Measurements from ENCODE around the gene WDR18.

GRCh38 chr19:1013218-1013617, 29.1 kb downstream of the WDR18 start:
- TF ChIP-seq, protein P1, sequence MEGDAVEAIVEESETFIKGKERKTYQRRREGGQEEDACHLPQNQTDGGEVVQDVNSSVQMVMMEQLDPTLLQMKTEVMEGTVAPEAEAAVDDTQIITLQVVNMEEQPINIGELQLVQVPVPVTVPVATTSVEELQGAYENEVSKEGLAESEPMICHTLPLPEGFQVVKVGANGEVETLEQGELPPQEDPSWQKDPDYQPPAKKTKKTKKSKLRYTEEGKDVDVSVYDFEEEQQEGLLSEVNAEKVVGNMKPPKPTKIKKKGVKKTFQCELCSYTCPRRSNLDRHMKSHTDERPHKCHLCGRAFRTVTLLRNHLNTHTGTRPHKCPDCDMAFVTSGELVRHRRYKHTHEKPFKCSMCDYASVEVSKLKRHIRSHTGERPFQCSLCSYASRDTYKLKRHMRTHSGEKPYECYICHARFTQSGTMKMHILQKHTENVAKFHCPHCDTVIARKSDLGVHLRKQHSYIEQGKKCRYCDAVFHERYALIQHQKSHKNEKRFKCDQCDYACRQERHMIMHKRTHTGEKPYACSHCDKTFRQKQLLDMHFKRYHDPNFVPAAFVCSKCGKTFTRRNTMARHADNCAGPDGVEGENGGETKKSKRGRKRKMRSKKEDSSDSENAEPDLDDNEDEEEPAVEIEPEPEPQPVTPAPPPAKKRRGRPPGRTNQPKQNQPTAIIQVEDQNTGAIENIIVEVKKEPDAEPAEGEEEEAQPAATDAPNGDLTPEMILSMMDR (IDR thresholded peaks at IDR 0.05), result no peak
- no peak for TF ChIP-seq POLR2A (IDR thresholded peaks at IDR 0.05)
